ENCODE measurements around the gene ECHDC3.

The ECHDC3 gene

GRCh38 chr10:11813177-11813576, 71.0 kb downstream of the ECHDC3 start:
- no peak for DNase-seq

Measured in right kidney (tissue), 1 donor.